IMR-90 (cell line): ENCODE measurements around the gene SYS1. TPM values are rescaled to one million over a fixed set of nuclear protein-coding genes. Genes with fewer than 3 reads are reported as not detected.

Experiments
- ATAC-seq: fragments of 200-7000 bp; cut with Tn5 transposase; 2 replicates; pipeline ENCODE4 v1.9.1; 2020; ENCODE audit warnings: low read depth, mild to moderate bottlenecking, moderate library complexity
- BruUV-seq: library from RNA; stranded (reverse); fragments of 400-500 nt; replicated peaks from 2 replicates; lab custom pipeline; 2021; lab: Mats Ljungman, UMichigan
- CTCF ChIA-PET: fragments of 300-600 bp; formaldehyde crosslinking; extraction: SDS; loops from one replicate; lab custom pipeline; 2021; ENCODE audit warnings: antibody characterized with exemption; lab: Yijun Ruan, JAX
- POLR2A ChIA-PET: fragments of 300-600 bp; sonication (Branson Sonifier 250); formaldehyde crosslinking; loops from one replicate; lab custom pipeline; 2022; ENCODE audit warnings: antibody characterized with exemption; ENCODE audit not compliant: unreplicated experiment; lab: Charles Lee
- DNase-seq: peaks from one replicate; pipeline ENCODE4 v3.0.0; 2013
- H2AFZ ChIP-seq: replicated peaks from 2 replicates; pipeline ENCODE3; 2013; ENCODE audit warnings: low read length, mild to moderate bottlenecking; ENCODE audit not compliant: poor library complexity
- H2AK5ac ChIP-seq: 2 replicates; pipeline ENCODE4 v1.6.1; 2013; ENCODE audit warnings: low read depth, low read length, inconsistent platforms
- H2AK9ac ChIP-seq: replicated peaks from 2 replicates; pipeline ENCODE3; 2013; ENCODE audit warnings: mild to moderate bottlenecking, low read depth, low read length, moderate library complexity; ENCODE audit not compliant: poor library complexity
- H2BK120ac ChIP-seq: 2 replicates; pipeline ENCODE4 v1.6.1; 2013; ENCODE audit warnings: low read depth, low read length, inconsistent platforms
- H2BK15ac ChIP-seq: 3 replicates; pipeline ENCODE4 v1.6.1; 2013; ENCODE audit warnings: low read depth, low read length, inconsistent platforms
- H2BK20ac ChIP-seq: 2 replicates; pipeline ENCODE4 v1.6.1; 2013; ENCODE audit warnings: low read depth, mild to moderate bottlenecking, inconsistent platforms, low read length, moderate library complexity
- H2BK5ac ChIP-seq: 2 replicates; pipeline ENCODE4 v1.6.1; 2013; ENCODE audit warnings: mild to moderate bottlenecking, low read depth, low read length, inconsistent platforms; ENCODE audit not compliant: poor library complexity, severe bottlenecking
- H3K14ac ChIP-seq: replicated peaks from 2 replicates; pipeline ENCODE4 v1.6.1; 2013; ENCODE audit warnings: low read depth, low read length, inconsistent platforms
- H3K18ac ChIP-seq: 2 replicates; pipeline ENCODE4 v1.6.1; 2013; ENCODE audit warnings: low read depth, low read length, control low read depth
- H3K23ac ChIP-seq: 2 replicates; pipeline ENCODE4 v1.6.1; 2013; ENCODE audit warnings: low read depth, low read length, inconsistent platforms
- H3K27ac ChIP-seq: 2 replicates; pipeline ENCODE4 v1.5.1; 2013; ENCODE audit warnings: mild to moderate bottlenecking, control low read depth, low read length; ENCODE audit not compliant: insufficient read depth
- H3K27me3 ChIP-seq: 2 replicates; pipeline ENCODE4 v1.6.1; 2013; ENCODE audit warnings: low read length; ENCODE audit not compliant: control insufficient read depth, insufficient read depth
- H3K36me3 ChIP-seq: 2 replicates; pipeline ENCODE4 v1.6.1; 2013; ENCODE audit warnings: low read length, mixed read lengths; ENCODE audit not compliant: control insufficient read depth, insufficient read depth
- H3K4ac ChIP-seq: 2 replicates; pipeline ENCODE4 v1.6.1; 2013; ENCODE audit warnings: low read depth, low read length, inconsistent platforms
- H3K4me1 ChIP-seq: 2 replicates; pipeline ENCODE4 v1.6.1; 2013; ENCODE audit warnings: low read length, mixed read lengths; ENCODE audit not compliant: control insufficient read depth, insufficient read depth
- H3K4me2 ChIP-seq: 2 replicates; pipeline ENCODE4 v1.6.1; 2013; ENCODE audit warnings: low read depth, mild to moderate bottlenecking, control low read depth, low read length, moderate library complexity
- H3K4me3 ChIP-seq: 2 replicates; pipeline ENCODE4 v1.5.1; 2013; ENCODE audit warnings: low read depth, mild to moderate bottlenecking, control low read depth, low read length, moderate library complexity; ENCODE audit not compliant: insufficient read depth
- H3K56ac ChIP-seq: 2 replicates; pipeline ENCODE4 v1.6.1; 2013; ENCODE audit warnings: low read length, inconsistent platforms; ENCODE audit not compliant: insufficient read depth; ENCODE audit errors: extremely low read depth
- H3K79me1 ChIP-seq, 2 experiments: 2 replicates each; pipeline ENCODE4 v1.6.1; 2013; ENCODE audit warnings: low read length in 2 of 2, inconsistent platforms in 1 of 2, low read depth in 1 of 2
- H3K9ac ChIP-seq: 2 replicates; pipeline ENCODE4 v1.6.1; 2013; ENCODE audit warnings: low read depth, low read length, control low read depth
- H3K9me1 ChIP-seq: 2 replicates; pipeline ENCODE4 v1.6.1; 2013; ENCODE audit warnings: low read length, inconsistent platforms; ENCODE audit not compliant: insufficient read depth
- H3K9me3 ChIP-seq: 2 replicates; pipeline ENCODE4 v1.6.1; 2013; ENCODE audit warnings: low read length; ENCODE audit not compliant: control insufficient read depth, insufficient read depth
- H4K20me1 ChIP-seq: 2 replicates; pipeline ENCODE4 v1.6.1; 2013; ENCODE audit warnings: low read length, inconsistent platforms; ENCODE audit not compliant: insufficient read depth
- H4K5ac ChIP-seq: 2 replicates; pipeline ENCODE4 v1.6.1; 2013; ENCODE audit warnings: mild to moderate bottlenecking, low read depth, low read length, control low read depth
- H4K8ac ChIP-seq, 2 experiments: 2 replicates each; pipeline ENCODE4 v1.6.1; 2013; ENCODE audit warnings: low read depth in 2 of 2, low read length in 2 of 2, control low read depth in 1 of 2, inconsistent platforms in 1 of 2
- H4K91ac ChIP-seq: 2 replicates; pipeline ENCODE4 v1.6.1; 2013; ENCODE audit warnings: low read depth, low read length, inconsistent platforms; ENCODE audit not compliant: insufficient read depth
- BHLHE40 ChIP-seq: fragments of 150-350 bp; IDR thresholded peaks from 2 replicates; pipeline ENCODE4 v1.6.1; 2016; ENCODE audit warnings: mild to moderate bottlenecking, low read depth, low read length
- ELK1 ChIP-seq: fragments of 150-350 bp; IDR thresholded peaks from 2 replicates; pipeline ENCODE4 v1.6.1; 2016; ENCODE audit warnings: low read depth, mild to moderate bottlenecking, low read length, moderate library complexity, borderline replicate concordance
- NFE2L2 ChIP-seq: fragments of 150-350 bp; IDR thresholded peaks from 2 replicates; pipeline ENCODE4 v1.6.1; 2016; ENCODE audit warnings: low read depth, mild to moderate bottlenecking, low read length
- RAD21 ChIP-seq: IDR thresholded peaks from 2 replicates; pipeline ENCODE4 v1.6.1; 2012; ENCODE audit warnings: low read length, improper control_type of control experiment
- USF2 ChIP-seq: fragments of 150-350 bp; IDR thresholded peaks from 2 replicates; pipeline ENCODE4 v1.6.1; 2017; ENCODE audit warnings: mild to moderate bottlenecking, antibody characterized with exemption, low read length, low read depth
- WGBS, 2 experiments: methylation state at CpG; one replicate each; pipeline versions ENCODE4 v1.1.5 to v1.1.7; 2013; ENCODE audit warnings: missing lambda C conversion rate in 2 of 2; ENCODE audit not compliant: insufficient read length in 1 of 2; ENCODE audit errors: extremely low coverage in 2 of 2; 5-methylcytosine and 5-hydroxymethylcytosine counted together
- dilution Hi-C: fragments of 300-500 bp; cut with HindIII; formaldehyde crosslinking; loops from one replicate; pipeline ENCODE4 v1.14.3; 2018; ENCODE audit warnings: low sequenced_read_pairs; ENCODE audit not compliant: unreplicated experiment
- in situ Hi-C: fragments of 300-500 bp; cut with MboI; formaldehyde crosslinking; loops from 3 replicates; pipeline ENCODE4 v1.14.3; 2019; ENCODE audit warnings: low sequenced_read_pairs, inconsistent platforms, mixed read lengths
- intact Hi-C: fragments of 100-400 bp; cut with micrococcal nuclease; formaldehyde crosslinking; loops from 2 replicates; pipeline ENCODE4 v1.10.0; 2022
- polyA plus RNA-seq, 3 experiments: library from polyadenylated mRNA; depleted of rRNA; stranded (reverse); fragments of >200 nt; gene quantifications; 2 replicates each; pipeline ENCODE4 v1.2.3, GENCODE V29; 2012; ENCODE audit warnings: low replicate concordance in 1 of 3
- total RNA-seq: library from RNA; depleted of rRNA; stranded (reverse); fragments of >200 nt; gene quantifications from 2 replicates; pipeline ENCODE4 v1.2.3, GENCODE V29; 2012

The SYS1 gene
- total and polyA plus RNA-seq, 2 of the 4 experiments (the other 2 are of a cell fraction): 12.9 to 24.6 TPM

- no peak for ATAC-seq
- 36% methylated on average over 4 of the region's 9 CpGs; no CpG with 5 or more reads in 1 of the 2 experiments for WGBS, 2 experiments
- no peaks in the 10 kb centered on the region for H3K9me3 ChIP-seq
Observed at GRCh38 chr20:45354423-45355208, 8.3 kb upstream of the SYS1 start.

More at GRCh38 chr20:45354423-45355208, 8.3 kb upstream of the SYS1 start:
- peaks cover 0 to 16% of the 10 kb centered on the region in 2 experiments; a peak in 2 of 4 replicates for H3K79me1 ChIP-seq
- peak overlapping the region; percentile 81 for H2BK5ac ChIP-seq
- no peak overlapping the region for H3K56ac ChIP-seq
- in situ Hi-C loops: loop anchor here (5.0 kb wide), 1 partner anchor 83 kb away; no protein-coding TSS in a partner anchor
- 0 out of 2 replicates have a peak overlapping the region, but pooled peaks have one; percentile 21 for H2AK5ac ChIP-seq
- peak overlapping the region in 1 of 2 experiments; percentile 58; a peak in 2 of 4 replicates for H4K8ac ChIP-seq
- TF ChIP-seq BHLHE40 (no peak), ELK1 (no peak), RAD21 (no peak), USF2 (no peak), NFE2L2 (no peak)
- peaks cover 5% of the 10 kb centered on the region; the same call in 1 of the 2 replicates for H4K20me1 ChIP-seq
- ChIA-PET POLR2A (interaction anchor here (0.6 kb wide), 1 partner anchor 9 kb away, joined by 3 read pairs; no protein-coding TSS in a partner anchor), CTCF (interaction anchor here (0.8 to 1.7 kb wide), 2 partner anchors 8 to 35 kb away, joined by 4 read pairs; partner anchors contain the start of gene SYS1)
- peak overlapping the region; percentile 64; the same call in 1 of the 2 replicates for H3K23ac ChIP-seq
- peaks cover 17% of the 10 kb centered on the region for H3K9me1 ChIP-seq
- H3K9ac ChIP-seq: peak overlapping the region; percentile 20; the same call in 1 of the 2 replicates
- no peak overlapping the region for H4K91ac ChIP-seq
- no TSS peak for BruUV-seq
- peak overlapping the region; percentile 29; the same call in 2 of the 3 replicates for H2BK15ac ChIP-seq
- H3K4ac ChIP-seq: peak overlapping the region; percentile 38; the same call in 1 of the 2 replicates
- peak overlapping the region; percentile 10 for H2BK20ac ChIP-seq
- H3K27ac ChIP-seq: peak overlapping the region; percentile 68; the same call in 1 of the 2 replicates
- DNase-seq: peak; percentile 44
- no peak overlapping the region; the same call in 1 of the 2 replicates for H3K14ac ChIP-seq
- dilution Hi-C loops: no loop called here
- intact Hi-C loops: no loop called here
- H2AFZ ChIP-seq: no peak overlapping the region
- no peak overlapping the region for H2AK9ac ChIP-seq
- no peaks in the 10 kb centered on the region for H3K27me3 ChIP-seq
- H3K36me3 ChIP-seq: no peaks in the 10 kb centered on the region
- peak overlapping the region; percentile 36; the same call in 1 of the 2 replicates for H2BK120ac ChIP-seq
- H3K4me1 ChIP-seq: peaks cover 29% of the 10 kb centered on the region
- peak overlapping the region; percentile 13; the same call in 1 of the 2 replicates for H3K4me3 ChIP-seq
- peak overlapping the region; percentile 25; the same call in 1 of the 2 replicates for H4K5ac ChIP-seq
- peak overlapping the region; percentile 85 for H3K4me2 ChIP-seq
- peak overlapping the region; percentile 61; the same call in 1 of the 2 replicates for H3K18ac ChIP-seq
